HepG2 (cell line): ENCODE results near the gene RHOG. TPM values are rescaled to one million over a fixed set of nuclear protein-coding genes. Genes with fewer than 3 reads are reported as not detected.

Experiments
- CENPBD1 ChIP-seq: sonication (generic); formaldehyde crosslinking; IDR thresholded peaks from 2 replicates; pipeline ENCODE4 v1.8.0; 2022; ENCODE audit warnings: missing genetic modification reagents, low read depth, mild to moderate bottlenecking, borderline replicate concordance
- DRAP1 ChIP-seq: IDR thresholded peaks from 2 replicates; pipeline ENCODE4 v1.6.1; 2016; ENCODE audit warnings: missing genetic modification reagents, missing compliant biosample characterization
- E2F1 ChIP-seq: sonication (generic); formaldehyde crosslinking; IDR thresholded peaks from 2 replicates; pipeline ENCODE4 v1.5.0; 2020; ENCODE audit warnings: missing genetic modification reagents
- HDAC1 ChIP-seq: sonication (generic); formaldehyde crosslinking; IDR thresholded peaks from 2 replicates; pipeline ENCODE4 v1.5.1; 2020; ENCODE audit warnings: mild to moderate bottlenecking, missing genetic modification reagents
- HOXA3 ChIP-seq: sonication (generic); formaldehyde crosslinking; IDR thresholded peaks from 2 replicates; pipeline ENCODE4 v1.5.0; 2020; ENCODE audit warnings: missing genetic modification reagents
- KDM5B ChIP-seq: sonication (generic); formaldehyde crosslinking; IDR thresholded peaks from 2 replicates; pipeline ENCODE4 v1.4.0; 2020; ENCODE audit warnings: missing genetic modification reagents, mild to moderate bottlenecking, borderline replicate concordance
- MEF2D ChIP-seq: sonication (generic); formaldehyde crosslinking; IDR thresholded peaks from 2 replicates; pipeline ENCODE4 v1.5.1; 2020; ENCODE audit warnings: mild to moderate bottlenecking, missing genetic modification reagents
- RNF219 ChIP-seq: sonication (generic); formaldehyde crosslinking; IDR thresholded peaks from 2 replicates; pipeline ENCODE4 v1.5.0; 2020; ENCODE audit warnings: mild to moderate bottlenecking, missing genetic modification reagents
- SIX4 ChIP-seq: sonication (generic); formaldehyde crosslinking; IDR thresholded peaks from 2 replicates; pipeline ENCODE4 v1.4.0; 2020; ENCODE audit warnings: missing genetic modification reagents
- ZNF234 ChIP-seq: sonication (generic); formaldehyde crosslinking; conservative IDR thresholded peaks from 2 replicates; pipeline ENCODE4 v1.5.1; 2020; ENCODE audit warnings: mild to moderate bottlenecking, missing genetic modification reagents
- ZNF337 ChIP-seq: sonication (generic); formaldehyde crosslinking; IDR thresholded peaks from 2 replicates; pipeline ENCODE4 v1.5.1; 2020; ENCODE audit warnings: missing genetic modification reagents, low read depth, mild to moderate bottlenecking, borderline replicate concordance
- ZNF678 ChIP-seq: sonication (generic); formaldehyde crosslinking; IDR thresholded peaks from 2 replicates; pipeline ENCODE4 v1.4.0; 2020; ENCODE audit warnings: mild to moderate bottlenecking, missing genetic modification reagents
- ZNF713 ChIP-seq: sonication (generic); formaldehyde crosslinking; IDR thresholded peaks from 2 replicates; pipeline ENCODE4 v1.4.0; 2020; ENCODE audit warnings: mild to moderate bottlenecking, missing genetic modification reagents
- polyA plus RNA-seq, 8 experiments: library from polyadenylated mRNA; depleted of rRNA in 3 of 8; stranded (reverse) in 7 of 8; unstranded in 1 of 8; fragments of >200 nt; fragmentation: Illumina TruSeq in 4 of 8; extraction: Trizol in 4 of 8; gene quantifications; 2 replicates each; pipeline versions ENCODE4 v1.2.1 to v1.2.3, GENCODE V29; 2011 to 2016; ENCODE audit warnings: low read depth in 4 of 8, missing spikeins in 1 of 8, mixed read lengths in 1 of 8; ENCODE audit not compliant: insufficient read depth in 1 of 8
- total RNA-seq, 5 experiments: library from RNA; depleted of rRNA; stranded (reverse); fragments of >200 nt; fragmentation: Illumina TruSeq; extraction: Trizol; gene quantifications; 2 replicates each; pipeline ENCODE4 v1.2.3, GENCODE V29; 2016; ENCODE audit warnings: low read depth in 1 of 5
- TF ChIP-seq, protein P1 (sequence below): sonication (generic); formaldehyde crosslinking; IDR thresholded peaks from 2 replicates; pipeline ENCODE4 v1.4.0; 2020; ENCODE audit warnings: missing genetic modification reagents
- TF ChIP-seq, protein P2 (sequence below): IDR thresholded peaks from 2 replicates; pipeline ENCODE4 v1.6.1; 2012; ENCODE audit warnings: low read depth, low read length, improper control_type of control experiment

The RHOG gene
- total and polyA plus RNA-seq, 2 of the 13 experiments (the other 11 are each of a cell fraction or from before 2014, with no cell fraction given) = 7.7 to 23.4 TPM

GRCh38 chr11:3879967-3880542 lies 39.3 kb upstream of the RHOG start (continued):
- TF ChIP-seq KDM5B (CRISPR knock-in tag) (no peak), RNF219 (CRISPR knock-in tag) (no peak), SIX4 (CRISPR knock-in tag) (no peak), MEF2D (0 out of 2 replicates have a peak, but pooled peaks have one; percentile 41), HDAC1 (CRISPR knock-in tag) (no peak), CENPBD1 (no peak), E2F1 (CRISPR knock-in tag) (no peak), ZNF337 (CRISPR knock-in tag) (no peak), HOXA3 (CRISPR knock-in tag) (peak; percentile 31; the same call in 1 of the 2 replicates), ZNF713 (CRISPR knock-in tag) (no peak), DRAP1 (CRISPR knock-in tag) (peak; percentile 92), ZNF234 (no peak), ZNF678 (CRISPR knock-in tag) (no peak)
- TF ChIP-seq, protein P1, sequence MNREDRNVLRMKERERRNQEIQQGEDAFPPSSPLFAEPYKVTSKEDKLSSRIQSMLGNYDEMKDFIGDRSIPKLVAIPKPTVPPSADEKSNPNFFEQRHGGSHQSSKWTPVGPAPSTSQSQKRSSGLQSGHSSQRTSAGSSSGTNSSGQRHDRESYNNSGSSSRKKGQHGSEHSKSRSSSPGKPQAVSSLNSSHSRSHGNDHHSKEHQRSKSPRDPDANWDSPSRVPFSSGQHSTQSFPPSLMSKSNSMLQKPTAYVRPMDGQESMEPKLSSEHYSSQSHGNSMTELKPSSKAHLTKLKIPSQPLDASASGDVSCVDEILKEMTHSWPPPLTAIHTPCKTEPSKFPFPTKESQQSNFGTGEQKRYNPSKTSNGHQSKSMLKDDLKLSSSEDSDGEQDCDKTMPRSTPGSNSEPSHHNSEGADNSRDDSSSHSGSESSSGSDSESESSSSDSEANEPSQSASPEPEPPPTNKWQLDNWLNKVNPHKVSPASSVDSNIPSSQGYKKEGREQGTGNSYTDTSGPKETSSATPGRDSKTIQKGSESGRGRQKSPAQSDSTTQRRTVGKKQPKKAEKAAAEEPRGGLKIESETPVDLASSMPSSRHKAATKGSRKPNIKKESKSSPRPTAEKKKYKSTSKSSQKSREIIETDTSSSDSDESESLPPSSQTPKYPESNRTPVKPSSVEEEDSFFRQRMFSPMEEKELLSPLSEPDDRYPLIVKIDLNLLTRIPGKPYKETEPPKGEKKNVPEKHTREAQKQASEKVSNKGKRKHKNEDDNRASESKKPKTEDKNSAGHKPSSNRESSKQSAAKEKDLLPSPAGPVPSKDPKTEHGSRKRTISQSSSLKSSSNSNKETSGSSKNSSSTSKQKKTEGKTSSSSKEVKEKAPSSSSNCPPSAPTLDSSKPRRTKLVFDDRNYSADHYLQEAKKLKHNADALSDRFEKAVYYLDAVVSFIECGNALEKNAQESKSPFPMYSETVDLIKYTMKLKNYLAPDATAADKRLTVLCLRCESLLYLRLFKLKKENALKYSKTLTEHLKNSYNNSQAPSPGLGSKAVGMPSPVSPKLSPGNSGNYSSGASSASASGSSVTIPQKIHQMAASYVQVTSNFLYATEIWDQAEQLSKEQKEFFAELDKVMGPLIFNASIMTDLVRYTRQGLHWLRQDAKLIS = no peak
- TF ChIP-seq, protein P2, sequence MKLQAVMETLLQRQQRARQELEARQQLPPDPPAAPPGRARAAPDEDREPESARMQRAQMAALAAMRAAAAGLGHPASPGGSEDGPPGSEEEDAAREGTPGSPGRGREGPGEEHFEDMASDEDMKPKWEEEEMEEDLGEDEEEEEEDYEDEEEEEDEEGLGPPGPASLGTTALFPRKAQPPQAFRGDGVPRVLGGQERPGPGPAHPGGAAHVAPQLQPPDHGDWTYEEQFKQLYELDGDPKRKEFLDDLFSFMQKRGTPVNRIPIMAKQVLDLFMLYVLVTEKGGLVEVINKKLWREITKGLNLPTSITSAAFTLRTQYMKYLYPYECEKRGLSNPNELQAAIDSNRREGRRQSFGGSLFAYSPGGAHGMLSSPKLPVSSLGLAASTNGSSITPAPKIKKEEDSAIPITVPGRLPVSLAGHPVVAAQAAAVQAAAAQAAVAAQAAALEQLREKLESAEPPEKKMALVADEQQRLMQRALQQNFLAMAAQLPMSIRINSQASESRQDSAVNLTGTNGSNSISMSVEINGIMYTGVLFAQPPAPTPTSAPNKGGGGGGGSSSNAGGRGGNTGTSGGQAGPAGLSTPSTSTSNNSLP = 0 out of 2 replicates have a peak, but pooled peaks have one; percentile 52
